H9 (cell line): Measurements from ENCODE around the gene MIPEP. TPM values are rescaled to one million over a fixed set of nuclear protein-coding genes. Genes with fewer than 3 reads are reported as not detected.
A peak's percentile ranks its signal among the peaks of the same experiment; 100 is the strongest.

ENCODE experiments used
- DNase-seq: peaks from one replicate; pipeline ENCODE4 v3.0.0-alpha.2; 2017
- H2AFZ ChIP-seq: one replicate; pipeline ENCODE4 v1.6.1; 2013; ENCODE audit warnings: mild to moderate bottlenecking, low read length, control low read depth, moderate library complexity
- H2AK5ac ChIP-seq: 2 replicates; pipeline ENCODE4 v1.6.1; 2013; ENCODE audit warnings: low read length, control low read depth, mixed read lengths; ENCODE audit not compliant: insufficient read length
- H2BK120ac ChIP-seq: one replicate; pipeline ENCODE4 v1.6.1; 2013; ENCODE audit warnings: low read depth, mild to moderate bottlenecking, low read length, control low read depth, inconsistent platforms; ENCODE audit not compliant: poor library complexity, severe bottlenecking
- H2BK12ac ChIP-seq: 2 replicates; pipeline ENCODE4 v1.6.1; 2013; ENCODE audit warnings: low read length, control low read depth, mixed read lengths, low read depth; ENCODE audit not compliant: insufficient read length
- H2BK15ac ChIP-seq: 2 replicates; pipeline ENCODE4 v1.6.1; 2013; ENCODE audit warnings: low read depth, low read length, control low read depth
- H2BK20ac ChIP-seq: one replicate; pipeline ENCODE4 v1.6.1; 2013; ENCODE audit warnings: low read depth, mild to moderate bottlenecking, low read length, control low read depth, inconsistent platforms; ENCODE audit not compliant: poor library complexity, severe bottlenecking
- H2BK5ac ChIP-seq: 2 replicates; pipeline ENCODE4 v1.6.1; 2013; ENCODE audit warnings: low read length, control low read depth, mixed read lengths; ENCODE audit not compliant: insufficient read length
- H3K14ac ChIP-seq: 2 replicates; pipeline ENCODE4 v1.6.1; 2013; ENCODE audit warnings: low read length, control low read depth; ENCODE audit not compliant: insufficient read depth
- H3K18ac ChIP-seq: 2 replicates; pipeline ENCODE4 v1.6.1; 2013; ENCODE audit warnings: low read depth, mild to moderate bottlenecking, mixed read lengths, low read length, control low read depth; ENCODE audit not compliant: insufficient read length
- H3K23ac ChIP-seq: 2 replicates; pipeline ENCODE4 v1.6.1; 2013; ENCODE audit warnings: low read length, control low read depth, mixed read lengths, low read depth; ENCODE audit not compliant: insufficient read length
- H3K23me2 ChIP-seq: 2 replicates; pipeline ENCODE4 v1.6.1; 2013; ENCODE audit warnings: low read depth, mild to moderate bottlenecking, mixed read lengths, low read length, control low read depth; ENCODE audit not compliant: insufficient read length, poor library complexity, severe bottlenecking
- H3K27ac ChIP-seq: 2 replicates; pipeline ENCODE4 v1.5.1; 2013; ENCODE audit warnings: low read length, control low read depth, mixed read lengths, low read depth; ENCODE audit not compliant: insufficient read length
- H3K27me3 ChIP-seq: 2 replicates; pipeline ENCODE4 v1.6.1; 2013; ENCODE audit warnings: low read length, control low read depth, inconsistent platforms; ENCODE audit not compliant: insufficient read depth
- H3K4ac ChIP-seq: 2 replicates; pipeline ENCODE4 v1.6.1; 2013; ENCODE audit warnings: low read depth, mild to moderate bottlenecking, control low read depth, inconsistent platforms, low read length, moderate library complexity
- H3K4me1 ChIP-seq: 2 replicates; pipeline ENCODE4 v1.6.1; 2013; ENCODE audit warnings: low read length, control low read depth, inconsistent platforms; ENCODE audit not compliant: insufficient read depth
- H3K4me2 ChIP-seq: 2 replicates; pipeline ENCODE4 v1.6.1; 2013; ENCODE audit warnings: low read length, control low read depth, mixed read lengths; ENCODE audit not compliant: insufficient read length, insufficient read depth
- H3K56ac ChIP-seq: 2 replicates; pipeline ENCODE4 v1.6.1; 2013; ENCODE audit warnings: low read depth, mild to moderate bottlenecking, mixed read lengths, low read length, control low read depth; ENCODE audit not compliant: insufficient read length
- H3K79me1 ChIP-seq: 2 replicates; pipeline ENCODE4 v1.6.1; 2013; ENCODE audit warnings: low read depth, mild to moderate bottlenecking, moderate library complexity, low read length, control low read depth, inconsistent platforms; ENCODE audit not compliant: insufficient read depth, poor library complexity, severe bottlenecking
- H3K79me2 ChIP-seq: 2 replicates; pipeline ENCODE4 v1.6.1; 2013; ENCODE audit warnings: low read length, control low read depth, inconsistent platforms; ENCODE audit not compliant: insufficient read depth
- H3K9ac ChIP-seq: 2 replicates; pipeline ENCODE4 v1.6.1; 2013; ENCODE audit warnings: low read length, control low read depth, mixed read lengths; ENCODE audit not compliant: insufficient read length; ENCODE audit errors: extremely low read depth
- H3K9me3 ChIP-seq: one replicate; pipeline ENCODE4 v1.6.1; 2013; ENCODE audit warnings: low read depth, low read length, inconsistent platforms; ENCODE audit not compliant: control insufficient read depth
- H3T11ph ChIP-seq: one replicate; pipeline ENCODE4 v1.6.1; 2013; ENCODE audit warnings: mild to moderate bottlenecking, low read length, control low read depth, inconsistent platforms
- H4K20me1 ChIP-seq: one replicate; pipeline ENCODE4 v1.6.1; 2013; ENCODE audit not compliant: control insufficient read depth, insufficient read length, insufficient read depth
- H4K5ac ChIP-seq: 2 replicates; pipeline ENCODE4 v1.6.1; 2013; ENCODE audit warnings: low read depth, mild to moderate bottlenecking, mixed read lengths, low read length, control low read depth; ENCODE audit not compliant: insufficient read length
- H4K8ac ChIP-seq: replicated peaks from 2 replicates; pipeline ENCODE4 v1.6.1; 2013; ENCODE audit warnings: low read length, control low read depth, mixed read lengths, low read depth; ENCODE audit not compliant: insufficient read length
- H4K91ac ChIP-seq: 2 replicates; pipeline ENCODE4 v1.6.1; 2013; ENCODE audit warnings: low read depth, mild to moderate bottlenecking, moderate library complexity, mixed read lengths, low read length, control low read depth; ENCODE audit not compliant: insufficient read length
- H3K27ac Mint-ChIP-seq, 3 experiments: 2 replicates in 2 of 3; 3 replicates in 1 of 3; pipeline ENCODE4 v1.8.0; 2020 to 2021; ENCODE audit warnings: mixed read lengths in 3 of 3, mild to moderate bottlenecking in 1 of 3, moderate library complexity in 1 of 3
- H3K27me3 Mint-ChIP-seq: 2 replicates; pipeline ENCODE4 v1.8.0; 2021; ENCODE audit warnings: low read depth, mild to moderate bottlenecking, moderate library complexity, mixed read lengths
- H3K36me3 Mint-ChIP-seq, 3 experiments: 2 replicates in 2 of 3; 3 replicates in 1 of 3; pipeline ENCODE4 v1.8.0; 2020 to 2021; ENCODE audit warnings: low read depth in 3 of 3, mixed read lengths in 3 of 3; ENCODE audit not compliant: insufficient read depth in 1 of 3
- H3K4me1 Mint-ChIP-seq, 2 experiments: 2 replicates each; pipeline ENCODE4 v1.8.0; 2020; ENCODE audit warnings: mixed read lengths in 2 of 2
- H3K4me3 Mint-ChIP-seq, 2 experiments: 2 replicates in 1 of 2; 3 replicates in 1 of 2; pipeline ENCODE4 v1.8.0; 2020 to 2021; ENCODE audit warnings: mild to moderate bottlenecking in 2 of 2, mixed read lengths in 2 of 2, moderate library complexity in 1 of 2
- H3K9me3 Mint-ChIP-seq, 2 experiments: 2 replicates in 1 of 2; 3 replicates in 1 of 2; pipeline ENCODE4 v1.8.0; 2020; ENCODE audit warnings: mild to moderate bottlenecking in 2 of 2, mixed read lengths in 2 of 2, moderate library complexity in 1 of 2
- WGBS: extraction: QIAGEN DNeasy Blood & Tissue Kit; methylation state at CpG from one replicate; pipeline ENCODE4 v1.1.7; 2013; ENCODE audit warnings: missing lambda C conversion rate, low lambda C conversion rate, mixed read lengths; ENCODE audit not compliant: insufficient read length; ENCODE audit errors: extremely low coverage; 5-methylcytosine and 5-hydroxymethylcytosine counted together
- total RNA-seq: library from RNA; stranded (reverse); gene quantifications from 2 replicates; pipeline ENCODE4 v1.2.1, GENCODE V29; 2021
- TF ChIP-seq, protein P1 (sequence below): fragments of 200-600 bp; sonication (generic); conservative IDR thresholded peaks from 3 replicates; pipeline ENCODE4 v1.8.0; 2021; ENCODE audit warnings: antibody characterized with exemption, mild to moderate bottlenecking

Gene MIPEP
- total RNA-seq, 1 experiment from 2014 or later, result 18.5 TPM

DNA sequence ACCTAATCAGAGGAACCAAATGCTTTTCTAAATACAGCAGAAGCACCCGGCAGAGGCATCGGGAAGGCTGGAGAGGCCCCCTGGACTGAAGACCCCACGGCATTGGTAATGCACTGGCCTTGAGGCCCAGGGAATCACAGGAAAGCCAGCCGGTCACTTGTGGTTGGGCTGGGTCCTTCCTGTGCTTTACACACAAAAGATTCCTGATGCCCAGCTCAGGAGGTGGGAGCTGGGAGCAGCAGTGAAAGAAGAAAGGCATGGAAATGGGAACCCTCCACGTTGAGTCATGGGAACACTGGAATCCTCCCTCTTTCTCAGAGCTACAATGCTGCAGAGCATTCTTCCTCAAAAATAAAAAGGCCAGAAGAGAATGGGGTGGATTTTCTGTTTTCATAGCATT is 192.6 kb downstream of the MIPEP start:
- DNase-seq, result no peak
- no peak overlapping the region for H2AFZ ChIP-seq
- no peak overlapping the region for H2AK5ac ChIP-seq
- H3K56ac ChIP-seq, result no peak overlapping the region
- Mint-ChIP-seq H3K27ac (peak overlapping the region in 1 of 3 experiments; percentile 97; a peak in 1 of 7 replicates), H3K9me3 (no peaks in the 10 kb centered on the region), H3K4me3 (no peak overlapping the region), H3K36me3 (no peaks in the 10 kb centered on the region), H3K4me1 (peaks cover 17 to 22% of the 10 kb centered on the region in 2 experiments), H3K27me3 (no peaks in the 10 kb centered on the region)
- H2BK120ac ChIP-seq, result no peak overlapping the region
- no peak overlapping the region for H2BK12ac ChIP-seq
- no peak overlapping the region for H3K27ac ChIP-seq
- no peak overlapping the region for H3K4ac ChIP-seq
- no peaks in the 10 kb centered on the region for H3K79me2 ChIP-seq
- no peak overlapping the region for H2BK5ac ChIP-seq
- no peak overlapping the region for H4K91ac ChIP-seq
- no peaks in the 10 kb centered on the region for H3K27me3 ChIP-seq
- no peak overlapping the region for H4K8ac ChIP-seq
- H3T11ph ChIP-seq, result no peak overlapping the region
- H3K23ac ChIP-seq, result no peak overlapping the region
- no peak overlapping the region for H3K9ac ChIP-seq
- H2BK20ac ChIP-seq, result no peak overlapping the region
- TF ChIP-seq, protein P1, sequence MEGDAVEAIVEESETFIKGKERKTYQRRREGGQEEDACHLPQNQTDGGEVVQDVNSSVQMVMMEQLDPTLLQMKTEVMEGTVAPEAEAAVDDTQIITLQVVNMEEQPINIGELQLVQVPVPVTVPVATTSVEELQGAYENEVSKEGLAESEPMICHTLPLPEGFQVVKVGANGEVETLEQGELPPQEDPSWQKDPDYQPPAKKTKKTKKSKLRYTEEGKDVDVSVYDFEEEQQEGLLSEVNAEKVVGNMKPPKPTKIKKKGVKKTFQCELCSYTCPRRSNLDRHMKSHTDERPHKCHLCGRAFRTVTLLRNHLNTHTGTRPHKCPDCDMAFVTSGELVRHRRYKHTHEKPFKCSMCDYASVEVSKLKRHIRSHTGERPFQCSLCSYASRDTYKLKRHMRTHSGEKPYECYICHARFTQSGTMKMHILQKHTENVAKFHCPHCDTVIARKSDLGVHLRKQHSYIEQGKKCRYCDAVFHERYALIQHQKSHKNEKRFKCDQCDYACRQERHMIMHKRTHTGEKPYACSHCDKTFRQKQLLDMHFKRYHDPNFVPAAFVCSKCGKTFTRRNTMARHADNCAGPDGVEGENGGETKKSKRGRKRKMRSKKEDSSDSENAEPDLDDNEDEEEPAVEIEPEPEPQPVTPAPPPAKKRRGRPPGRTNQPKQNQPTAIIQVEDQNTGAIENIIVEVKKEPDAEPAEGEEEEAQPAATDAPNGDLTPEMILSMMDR, result no peak
- H3K14ac ChIP-seq, result no peak overlapping the region
- no peak overlapping the region for H4K5ac ChIP-seq
- H4K20me1 ChIP-seq, result no peaks in the 10 kb centered on the region
- H3K4me1 ChIP-seq, result no peaks in the 10 kb centered on the region
- H3K4me2 ChIP-seq, result no peak overlapping the region
- no peak overlapping the region for H3K18ac ChIP-seq
- H3K79me1 ChIP-seq, result no peaks in the 10 kb centered on the region
- no CpG with 5 or more reads among the region's 5 CpGs for WGBS
- no peak overlapping the region for H2BK15ac ChIP-seq
- no peaks in the 10 kb centered on the region for H3K9me3 ChIP-seq
- no peaks in the 10 kb centered on the region for H3K23me2 ChIP-seq
